Activated naive CD8-positive, alpha-beta T cell treated with anti-CD3 and anti-CD28 coated beads for 36 hours (primary cell): ENCODE results near the gene MYBPHL. TPM values are rescaled to one million over a fixed set of nuclear protein-coding genes. Genes with fewer than 3 reads are reported as not detected.

Experiments used
- DNase-seq: peaks from one replicate; pipeline ENCODE4 v3.0.0; 2021
- H3K27ac Mint-ChIP-seq: one replicate; pipeline ENCODE4 v1.8.0; 2022; ENCODE audit warnings: mild to moderate bottlenecking, moderate library complexity, mixed read lengths
- H3K27me3 Mint-ChIP-seq: one replicate; pipeline ENCODE4 v1.8.0; 2022; ENCODE audit warnings: mild to moderate bottlenecking, mixed read lengths
- H3K36me3 Mint-ChIP-seq: one replicate; pipeline ENCODE4 v1.8.0; 2021; ENCODE audit warnings: mild to moderate bottlenecking, mixed read lengths
- H3K4me1 Mint-ChIP-seq: one replicate; pipeline ENCODE4 v1.8.0; 2021; ENCODE audit warnings: mixed read lengths
- H3K4me3 Mint-ChIP-seq: one replicate; pipeline ENCODE4 v1.8.0; 2022; ENCODE audit warnings: mild to moderate bottlenecking, moderate library complexity, mixed read lengths
- H3K9me3 Mint-ChIP-seq: one replicate; pipeline ENCODE4 v1.8.0; 2022; ENCODE audit warnings: mixed read lengths
- total RNA-seq, 2 experiments: library from RNA; stranded (reverse); gene quantifications; one replicate each; pipeline ENCODE4 v1.2.3, GENCODE V29; 2021

MYBPHL gene, protein sequence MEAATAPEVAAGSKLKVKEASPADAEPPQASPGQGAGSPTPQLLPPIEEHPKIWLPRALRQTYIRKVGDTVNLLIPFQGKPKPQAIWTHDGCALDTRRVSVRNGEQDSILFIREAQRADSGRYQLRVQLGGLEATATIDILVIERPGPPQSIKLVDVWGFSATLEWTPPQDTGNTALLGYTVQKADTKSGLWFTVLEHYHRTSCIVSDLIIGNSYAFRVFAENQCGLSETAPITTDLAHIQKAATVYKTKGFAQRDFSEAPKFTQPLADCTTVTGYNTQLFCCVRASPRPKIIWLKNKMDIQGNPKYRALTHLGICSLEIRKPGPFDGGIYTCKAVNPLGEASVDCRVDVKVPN
- total RNA-seq: not detected

DNA sequence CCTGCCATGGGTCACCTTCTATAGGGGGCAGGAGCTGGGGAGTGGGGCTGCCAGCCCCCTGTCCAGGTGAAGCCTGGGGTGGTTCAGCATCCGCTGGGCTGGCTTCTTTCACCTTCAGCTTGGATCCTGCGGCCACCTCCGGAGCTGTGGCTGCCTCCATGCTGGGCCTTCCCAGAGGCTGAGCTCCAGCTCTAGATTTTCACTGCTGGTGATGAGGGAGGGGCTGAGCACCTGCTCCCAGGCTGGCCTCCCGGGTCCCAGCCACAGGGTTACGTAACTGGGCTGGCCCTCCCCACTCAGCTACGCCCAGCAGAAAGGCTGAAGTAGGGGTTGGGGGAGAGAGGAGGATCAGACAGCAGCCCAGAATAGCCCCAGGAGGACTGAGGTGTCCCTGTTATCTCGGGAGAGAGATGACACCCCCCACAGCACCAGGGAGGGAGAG lies at the start of gene MYBPHL:
MYBPHL (minus strand) TSS at position 180 of the 442 bp plus-strand sequence; CDS start at position 160, 20 bp downstream.
- Mint-ChIP-seq H3K4me1 (no peaks in the 10 kb centered on the region), H3K4me3 (no peak within 1 kb of the TSS), H3K9me3 (no peaks in the 10 kb centered on the region), H3K27ac (no peak within 1 kb of the TSS), H3K36me3 (no peaks in the 10 kb centered on the region), H3K27me3 (no peaks in the 10 kb centered on the region)
- DNase-seq: no peak

DNA sequence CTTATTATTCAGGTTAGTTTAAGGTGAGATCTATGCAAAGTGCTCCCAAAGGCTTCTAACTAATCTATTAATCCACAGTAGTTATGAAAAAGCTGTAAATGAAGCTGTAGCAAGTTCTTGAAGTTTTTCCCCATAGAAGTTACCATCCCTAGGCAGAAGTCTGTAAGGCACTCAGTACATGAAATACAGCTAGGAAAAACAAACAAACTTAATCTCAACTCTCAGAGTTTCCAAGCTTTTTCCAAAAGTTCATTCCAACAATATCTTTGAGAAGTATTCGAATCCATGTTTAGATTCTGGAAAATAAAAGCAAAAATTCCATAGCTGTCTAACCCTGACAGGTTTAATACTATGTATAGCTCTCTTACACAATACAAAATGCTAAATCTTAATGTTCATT lies 49.7 kb upstream of the MYBPHL start:
- DNase-seq: no peak
- Mint-ChIP-seq H3K4me1 (no peaks in the 10 kb centered on the region), H3K9me3 (no peaks in the 10 kb centered on the region), H3K27me3 (no peaks in the 10 kb centered on the region), H3K27ac (no peak overlapping the region), H3K4me3 (no peak overlapping the region), H3K36me3 (no peaks in the 10 kb centered on the region)

DNA sequence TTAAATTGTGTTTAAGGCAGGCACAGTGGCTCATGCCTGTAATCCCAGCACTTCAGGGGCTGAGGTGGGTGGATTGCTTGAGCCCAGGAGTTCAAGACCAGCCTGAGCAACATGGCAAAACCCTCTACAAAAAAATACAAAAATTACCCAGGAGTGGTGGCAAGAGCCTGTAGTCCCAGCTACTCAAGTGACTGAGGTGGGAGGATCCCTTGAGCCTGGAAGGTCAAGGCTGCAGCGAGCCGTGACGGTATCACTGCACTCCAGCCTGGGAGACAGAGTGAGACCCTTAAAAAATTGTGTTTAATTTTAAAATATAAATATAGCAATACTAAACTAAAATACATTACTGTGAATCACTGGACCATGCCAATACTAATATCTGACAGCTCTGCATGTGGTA lies 48.1 kb upstream of the MYBPHL start:
- H3K9me3 Mint-ChIP-seq: no peaks in the 10 kb centered on the region
- H3K27me3 Mint-ChIP-seq: no peaks in the 10 kb centered on the region
- H3K4me3 Mint-ChIP-seq: no peak overlapping the region
- no peak overlapping the region for H3K27ac Mint-ChIP-seq
- H3K4me1 Mint-ChIP-seq: no peaks in the 10 kb centered on the region
- DNase-seq: no peak
- H3K36me3 Mint-ChIP-seq: no peaks in the 10 kb centered on the region

DNA sequence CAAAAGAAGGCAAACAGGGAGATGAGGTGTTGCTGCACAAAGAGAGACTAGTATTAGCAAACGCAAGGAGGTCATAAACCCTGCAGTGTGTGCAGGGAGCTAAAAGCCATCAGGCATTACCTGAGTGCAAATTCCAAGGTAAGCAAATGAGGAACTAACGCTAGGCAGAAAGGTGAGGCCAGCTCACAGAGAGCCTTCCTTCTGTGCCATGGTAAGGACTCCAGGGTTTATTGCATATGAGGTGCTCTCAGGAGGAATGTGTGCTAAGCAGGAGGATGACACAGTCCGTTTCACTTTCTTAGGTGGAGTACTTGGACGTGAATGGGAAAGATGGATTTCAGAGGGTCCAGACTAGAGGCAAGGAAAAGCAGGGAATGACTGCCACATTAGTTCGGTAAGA lies 44.6 kb upstream of the MYBPHL start:
- H3K4me3 Mint-ChIP-seq: no peak overlapping the region
- no peak for DNase-seq
- H3K27ac Mint-ChIP-seq: no peak overlapping the region
- H3K27me3 Mint-ChIP-seq: no peaks in the 10 kb centered on the region
- no peaks in the 10 kb centered on the region for H3K9me3 Mint-ChIP-seq
- H3K4me1 Mint-ChIP-seq: no peaks in the 10 kb centered on the region
- H3K36me3 Mint-ChIP-seq: no peaks in the 10 kb centered on the region

DNA sequence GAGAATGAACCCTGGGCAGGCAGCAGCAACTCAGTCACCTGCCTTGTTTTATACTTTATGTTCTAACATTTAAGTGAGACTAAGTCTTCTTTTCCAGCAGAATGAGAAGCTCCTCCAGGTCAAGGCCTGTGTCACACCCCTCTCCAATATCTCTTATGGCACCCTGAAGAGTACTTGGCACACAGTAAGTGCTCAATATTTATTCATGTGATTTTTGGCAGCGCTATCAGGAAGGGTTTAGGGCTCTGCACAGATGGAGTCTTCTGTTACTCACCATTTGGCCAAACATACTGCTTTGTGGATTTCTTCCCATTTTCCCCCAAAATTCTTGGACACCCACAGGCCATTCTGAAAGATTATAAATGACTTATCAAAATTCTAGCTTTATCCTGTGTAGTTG lies 43.8 kb upstream of the MYBPHL start:
- Mint-ChIP-seq H3K9me3 (no peaks in the 10 kb centered on the region), H3K27me3 (no peaks in the 10 kb centered on the region), H3K4me1 (no peaks in the 10 kb centered on the region), H3K36me3 (no peaks in the 10 kb centered on the region), H3K4me3 (no peak overlapping the region), H3K27ac (no peak overlapping the region)
- DNase-seq: no peak

DNA sequence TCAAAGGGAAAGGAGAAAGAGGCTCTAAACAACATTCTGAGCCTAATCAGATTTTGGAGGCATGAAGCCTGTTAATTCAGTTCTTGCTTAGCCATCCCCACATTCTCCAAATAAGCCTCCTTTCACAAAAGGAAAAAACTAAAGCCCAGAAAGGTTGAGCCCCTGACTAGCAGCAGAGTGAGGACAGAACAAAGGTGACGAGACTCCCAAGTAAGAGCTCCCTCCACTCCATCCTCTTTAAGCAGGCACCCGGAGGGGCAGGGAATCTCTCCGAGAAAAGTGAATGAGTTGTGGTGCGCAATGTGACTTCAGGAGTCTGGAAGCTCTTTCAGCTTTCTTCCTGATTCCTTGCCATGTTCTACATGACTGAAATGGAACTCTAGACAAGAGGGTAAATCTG lies 43.4 kb upstream of the MYBPHL start:
- H3K27me3 Mint-ChIP-seq: no peaks in the 10 kb centered on the region
- H3K4me1 Mint-ChIP-seq: no peaks in the 10 kb centered on the region
- H3K4me3 Mint-ChIP-seq: no peak overlapping the region
- no peaks in the 10 kb centered on the region for H3K9me3 Mint-ChIP-seq
- no peaks in the 10 kb centered on the region for H3K36me3 Mint-ChIP-seq
- DNase-seq: no peak
- no peak overlapping the region for H3K27ac Mint-ChIP-seq

DNA sequence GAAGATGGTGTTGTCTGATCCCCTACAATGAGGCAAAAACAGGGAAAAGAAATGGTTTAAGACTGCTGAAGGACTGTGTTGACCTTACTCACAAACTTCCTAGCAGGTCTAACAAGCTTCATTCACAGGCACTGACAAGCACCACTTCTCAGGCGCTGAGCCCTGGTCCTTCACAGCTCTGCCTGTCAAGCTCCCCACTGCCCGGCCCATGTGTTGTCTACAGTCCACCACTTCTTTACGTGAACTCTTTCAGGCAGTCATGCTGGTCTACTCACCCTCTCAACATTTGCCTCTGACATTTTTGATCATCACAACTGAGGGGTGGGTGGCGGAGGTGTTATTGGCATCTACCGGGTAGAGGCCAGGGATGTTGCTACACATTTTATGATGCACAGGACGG lies 40.7 kb upstream of the MYBPHL start:
- no peak for DNase-seq
- H3K36me3 Mint-ChIP-seq: no peaks in the 10 kb centered on the region
- no peaks in the 10 kb centered on the region for H3K9me3 Mint-ChIP-seq
- H3K27ac Mint-ChIP-seq: no peak overlapping the region
- H3K4me3 Mint-ChIP-seq: no peak overlapping the region
- no peaks in the 10 kb centered on the region for H3K27me3 Mint-ChIP-seq
- H3K4me1 Mint-ChIP-seq: no peaks in the 10 kb centered on the region

DNA sequence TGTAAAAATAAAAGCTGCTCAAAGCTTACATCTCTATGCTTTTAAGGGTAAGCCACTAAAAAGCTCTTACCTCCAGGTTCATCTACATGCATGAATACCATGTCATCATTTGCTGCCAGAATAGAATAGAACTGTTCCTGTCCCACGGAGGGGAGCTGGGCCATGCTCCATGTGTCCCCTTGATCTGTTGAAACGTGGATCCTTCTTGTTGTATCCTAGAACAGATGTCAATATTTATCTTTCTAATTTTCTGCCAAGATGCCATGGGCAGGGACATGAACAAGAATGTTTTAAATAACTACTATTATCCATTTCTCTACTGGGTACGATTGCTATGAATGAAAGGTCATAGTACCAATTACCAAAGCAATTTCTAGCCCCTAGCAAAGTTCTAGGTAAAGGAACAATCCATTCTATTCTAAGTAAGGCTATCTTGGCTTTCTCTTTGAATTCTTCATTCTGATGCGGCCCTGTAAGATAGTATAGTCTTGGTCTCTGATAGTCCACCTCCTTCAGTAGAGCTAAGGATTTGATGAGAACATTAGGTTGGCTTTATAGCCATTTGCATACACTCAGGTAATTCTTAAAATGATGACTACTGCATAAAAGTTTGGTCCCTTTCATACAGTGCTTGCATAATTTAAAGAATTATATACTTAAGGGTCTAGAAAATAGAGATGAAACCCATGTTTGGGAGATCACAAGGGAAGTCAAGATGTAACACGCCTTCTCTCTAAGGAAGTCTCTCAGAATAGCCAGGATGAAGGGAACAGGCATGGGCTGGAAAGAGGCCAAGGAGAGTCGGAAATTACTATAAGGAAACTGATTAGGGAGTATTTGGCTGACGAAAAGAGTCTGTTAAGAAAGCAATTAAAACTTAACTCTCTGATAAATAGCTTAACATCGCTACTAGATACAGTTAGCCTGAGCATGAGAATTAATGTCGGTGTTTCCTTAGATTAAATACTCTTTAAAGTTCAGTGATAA lies 35.4 kb upstream of the MYBPHL start:
- Mint-ChIP-seq H3K27me3 (no peaks in the 10 kb centered on the region), H3K9me3 (no peaks in the 10 kb centered on the region), H3K4me3 (no peak overlapping the region), H3K36me3 (no peaks in the 10 kb centered on the region), H3K4me1 (no peaks in the 10 kb centered on the region), H3K27ac (no peak overlapping the region)
- DNase-seq: no peak

DNA sequence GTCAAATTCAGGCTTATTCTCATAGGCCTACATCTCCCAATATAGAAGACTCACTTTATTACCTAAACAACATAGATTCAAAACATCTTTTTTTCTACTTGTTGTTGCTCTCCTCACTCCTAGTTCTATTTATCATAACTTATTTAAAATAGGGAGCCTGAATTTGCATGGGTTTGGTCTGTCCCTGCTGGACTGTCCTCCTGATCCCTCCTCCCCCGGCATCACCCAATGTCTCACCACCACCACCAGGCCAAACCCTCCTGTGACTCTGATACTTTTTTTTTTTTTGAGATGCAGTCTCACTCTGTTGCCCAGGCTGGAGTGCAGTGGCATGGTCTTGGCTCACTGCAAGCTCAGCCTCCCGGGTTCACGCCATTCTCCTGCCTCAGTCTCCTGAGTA lies 31.8 kb upstream of the MYBPHL start:
- no peaks in the 10 kb centered on the region for H3K27me3 Mint-ChIP-seq
- H3K4me3 Mint-ChIP-seq: no peak overlapping the region
- peaks cover 2% of the 10 kb centered on the region for H3K36me3 Mint-ChIP-seq
- no peaks in the 10 kb centered on the region for H3K4me1 Mint-ChIP-seq
- no peak for DNase-seq
- H3K27ac Mint-ChIP-seq: no peak overlapping the region
- no peaks in the 10 kb centered on the region for H3K9me3 Mint-ChIP-seq

DNA sequence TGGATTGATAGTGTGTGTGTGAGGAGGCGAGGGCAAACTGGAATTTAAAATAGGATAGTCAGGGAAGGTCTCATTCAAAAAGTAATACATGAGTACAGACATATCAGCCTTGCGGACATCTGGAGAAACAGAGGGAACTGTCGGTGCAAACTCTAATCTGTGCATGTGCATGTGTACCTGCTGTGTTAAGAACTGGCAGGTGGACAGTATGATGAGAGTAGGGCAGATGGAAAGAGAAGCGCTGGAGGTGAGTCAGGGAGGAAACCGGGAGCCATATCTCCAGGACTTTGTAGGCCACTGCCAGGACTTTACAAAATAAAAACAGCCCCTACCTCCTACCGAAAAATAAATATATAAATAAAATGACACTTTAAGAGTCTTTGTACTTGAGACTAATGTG lies 31.3 kb upstream of the MYBPHL start:
- Mint-ChIP-seq H3K4me1 (no peaks in the 10 kb centered on the region), H3K27me3 (no peaks in the 10 kb centered on the region), H3K27ac (no peak overlapping the region), H3K4me3 (no peak overlapping the region), H3K36me3 (peaks cover 2% of the 10 kb centered on the region), H3K9me3 (no peaks in the 10 kb centered on the region)
- no peak for DNase-seq

DNA sequence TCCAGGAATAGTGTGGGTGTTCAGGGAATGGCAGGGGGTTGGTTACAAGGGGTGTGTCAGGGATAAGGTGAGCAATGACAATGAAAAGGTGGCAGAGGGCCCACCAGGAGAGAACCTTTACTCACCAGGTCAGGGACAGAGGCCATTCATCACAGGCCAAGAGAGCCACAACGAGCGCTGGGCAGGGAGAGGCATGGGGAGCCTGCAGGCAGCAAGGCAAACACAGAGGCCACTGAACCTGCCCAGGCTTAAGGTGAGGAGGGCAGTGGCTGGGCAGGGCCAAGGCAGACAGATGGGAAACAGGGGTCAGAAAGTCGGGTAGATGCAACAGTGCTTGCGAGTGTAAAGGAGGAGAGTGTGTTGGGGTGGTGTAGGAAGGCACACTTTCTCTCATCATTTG lies 28.3 kb upstream of the MYBPHL start:
- Mint-ChIP-seq H3K9me3 (peaks cover 16% of the 10 kb centered on the region), H3K36me3 (peaks cover 15% of the 10 kb centered on the region), H3K4me1 (no peaks in the 10 kb centered on the region), H3K27ac (no peak overlapping the region), H3K4me3 (no peak overlapping the region), H3K27me3 (no peaks in the 10 kb centered on the region)
- DNase-seq: no peak

DNA sequence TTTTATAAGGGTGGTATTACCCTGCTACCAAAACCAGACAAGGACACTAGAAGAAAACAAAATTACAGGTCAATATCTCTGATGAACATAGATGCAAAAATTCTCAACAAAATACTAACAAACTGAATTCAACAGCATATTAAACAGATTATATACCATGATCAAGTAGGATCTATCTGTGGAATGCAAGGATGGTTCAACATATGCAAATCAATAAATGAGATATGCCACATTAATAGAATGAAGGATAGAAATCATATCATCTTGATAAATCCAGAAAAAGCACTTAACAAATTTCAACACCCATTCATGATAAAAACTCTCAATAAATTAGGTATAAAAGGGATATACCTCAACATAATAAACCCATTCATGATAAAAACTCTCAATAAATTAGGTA lies 24.3 kb upstream of the MYBPHL start:
- Mint-ChIP-seq H3K27me3 (no peaks in the 10 kb centered on the region), H3K36me3 (peaks cover 15% of the 10 kb centered on the region), H3K9me3 (peaks cover 16% of the 10 kb centered on the region), H3K27ac (no peak overlapping the region), H3K4me1 (no peaks in the 10 kb centered on the region), H3K4me3 (no peak overlapping the region)
- no peak for DNase-seq

DNA sequence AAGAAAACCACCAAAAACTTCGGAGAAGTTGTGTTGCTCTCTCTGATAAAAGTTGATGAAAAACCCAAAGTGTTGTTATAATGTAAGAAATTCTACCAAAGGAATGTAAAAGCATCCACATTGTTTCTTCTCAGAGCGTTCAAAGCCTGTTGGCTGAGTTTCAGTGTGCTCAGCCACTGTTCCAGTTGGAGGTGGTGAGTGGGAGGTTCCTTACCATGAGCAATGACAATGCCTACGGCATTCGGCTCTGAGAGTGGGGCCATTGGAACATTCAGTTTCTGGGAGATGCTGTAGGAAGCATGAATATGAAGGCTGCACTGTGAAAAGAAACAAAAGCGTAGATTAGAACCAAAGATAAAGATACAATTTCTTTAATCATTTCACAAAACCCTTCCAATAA lies 20.5 kb upstream of the MYBPHL start:
- H3K27ac Mint-ChIP-seq: no peak overlapping the region
- no peaks in the 10 kb centered on the region for H3K27me3 Mint-ChIP-seq
- H3K4me1 Mint-ChIP-seq: no peaks in the 10 kb centered on the region
- DNase-seq: no peak
- peaks cover 15% of the 10 kb centered on the region for H3K36me3 Mint-ChIP-seq
- peaks cover 13% of the 10 kb centered on the region for H3K9me3 Mint-ChIP-seq
- H3K4me3 Mint-ChIP-seq: no peak overlapping the region

DNA sequence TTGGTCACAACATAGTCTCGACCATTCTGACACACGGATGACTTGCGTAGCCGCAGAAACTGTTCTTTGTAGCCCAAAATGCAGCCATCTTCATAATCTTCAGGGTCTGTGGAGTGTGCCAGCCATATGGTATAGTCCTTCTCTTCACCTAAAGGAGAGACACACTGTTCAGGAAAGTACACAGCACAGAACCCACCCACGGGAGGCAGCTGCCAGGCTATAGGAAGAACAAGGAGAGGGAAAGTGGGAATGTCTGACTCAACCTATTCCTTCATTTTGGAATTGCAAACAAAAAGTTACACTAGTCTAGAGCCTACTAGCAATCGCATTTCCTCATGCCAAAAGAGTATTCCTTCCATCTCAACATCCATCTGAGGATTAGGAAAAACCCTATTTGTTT lies 16.2 kb upstream of the MYBPHL start:
- H3K36me3 Mint-ChIP-seq: peaks cover 2% of the 10 kb centered on the region
- no peaks in the 10 kb centered on the region for H3K9me3 Mint-ChIP-seq
- H3K27me3 Mint-ChIP-seq: no peaks in the 10 kb centered on the region
- no peak overlapping the region for H3K4me3 Mint-ChIP-seq
- no peak overlapping the region for H3K27ac Mint-ChIP-seq
- H3K4me1 Mint-ChIP-seq: no peaks in the 10 kb centered on the region
- DNase-seq: no peak

DNA sequence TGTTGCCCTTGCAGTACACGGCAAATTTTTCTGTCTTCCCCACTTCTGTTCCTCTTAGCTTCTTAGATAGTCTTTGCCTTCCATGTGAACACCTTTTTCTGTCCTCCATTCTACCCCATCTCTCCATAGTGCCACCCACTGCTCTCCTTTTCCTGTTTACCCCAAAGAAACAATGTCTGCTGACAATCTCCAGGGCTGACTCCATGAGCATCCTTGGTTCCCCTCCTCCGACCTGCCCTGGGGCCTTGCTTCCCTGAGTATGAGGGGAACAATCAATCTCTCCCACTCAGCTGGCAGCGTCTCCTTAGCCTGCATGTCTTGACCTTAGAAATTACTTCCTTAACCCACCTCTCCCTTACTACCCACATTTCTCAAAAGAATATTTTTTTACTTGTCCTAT lies 12.3 kb upstream of the MYBPHL start:
- Mint-ChIP-seq H3K4me3 (no peak overlapping the region), H3K4me1 (no peaks in the 10 kb centered on the region), H3K27me3 (no peaks in the 10 kb centered on the region), H3K9me3 (no peaks in the 10 kb centered on the region), H3K36me3 (no peaks in the 10 kb centered on the region), H3K27ac (no peak overlapping the region)
- DNase-seq: no peak
